GM08714 (cell line): ENCODE data around the gene RELB.

Experiments used
- H3K4me3 ChIP-seq: fragments of 200-500 bp; sonication (Bioruptor generic); 2 replicates; pipeline ENCODE4 v1.5.1; 2014; ENCODE audit warnings: mild to moderate bottlenecking, low read length, inconsistent platforms
- ZNF274 ChIP-seq: IDR thresholded peaks from 2 replicates; pipeline ENCODE4 v1.6.1; 2012; ENCODE audit warnings: mild to moderate bottlenecking, low read depth, low read length

Gene RELB

GRCh38 chr19:45071545-45071938 lies 70.3 kb downstream of the RELB start:
- H3K4me3 ChIP-seq = no peak overlapping the region
- no peak for TF ChIP-seq ZNF274

GRCh38 chr19:45071969-45072790 lies 70.9 kb downstream of the RELB start:
- no peak for TF ChIP-seq ZNF274
- no peak overlapping the region for H3K4me3 ChIP-seq

GRCh38 chr19:45074744-45075300 lies 73.6 kb downstream of the RELB start:
- no peak for TF ChIP-seq ZNF274
- H3K4me3 ChIP-seq = peak overlapping the region; percentile 64; the same call in 1 of the 2 replicates

GRCh38 chr19:45075301-45076028 lies 74.2 kb downstream of the RELB start:
- TF ChIP-seq ZNF274 = no peak
- H3K4me3 ChIP-seq = peak overlapping the region; percentile 79

- no peak for TF ChIP-seq ZNF274
- peak within 1 kb of the TSS; percentile 79 for H3K4me3 ChIP-seq
These were observed 75.0 kb downstream of the RELB start, which contains the start of gene ZNF296 for GRCh38 chr19:45076029-45076850. Gene ZNF296 (minus strand): TSS chr19:45076478. CDS start chr19:45076373, 105 bp downstream.

- H3K4me3 ChIP-seq = peak overlapping the region; percentile 79; the same call in 1 of the 2 replicates
- TF ChIP-seq ZNF274 = no peak
These were observed 75.8 kb downstream of the RELB start for GRCh38 chr19:45076851-45077730.

- peak overlapping the region; percentile 92; the same call in 1 of the 2 replicates for H3K4me3 ChIP-seq
- TF ChIP-seq ZNF274 = no peak
These were observed 77.3 kb downstream of the RELB start for GRCh38 chr19:45078390-45079062.

GRCh38 chr19:45079063-45079910 lies 78.0 kb downstream of the RELB start, which contains the start of gene GEMIN7:
Gene GEMIN7 (plus strand): TSS chr19:45079260. CDS start chr19:45090115, 10,855 bp downstream.
- no peak for TF ChIP-seq ZNF274
- peak within 1 kb of the TSS; percentile 92 for H3K4me3 ChIP-seq

- no peak for TF ChIP-seq ZNF274
- H3K4me3 ChIP-seq = peak overlapping the region; percentile 92
These were observed 78.7 kb downstream of the RELB start for GRCh38 chr19:45079911-45080370.

GRCh38 chr19:45082170-45082569 lies 80.9 kb downstream of the RELB start:
- H3K4me3 ChIP-seq = no peak overlapping the region
- TF ChIP-seq ZNF274 = no peak

- H3K4me3 ChIP-seq = no peak overlapping the region
- TF ChIP-seq ZNF274 = no peak
These were observed 85.2 kb downstream of the RELB start for GRCh38 chr19:45086480-45086879.
